ENCODE measurements around the gene LCE4A.
A peak's percentile ranks its signal among the peaks of the same experiment; 100 is the strongest.

The LCE4A gene

GRCh38 chr1:152745765-152746444 is 37.9 kb downstream of the LCE4A start:
- no peak for DNase-seq (ENCODE audit: low read depth in 2 of 2)
- TF ChIP-seq CTCF (IDR thresholded peaks at IDR 0.05; ENCODE audit: low read depth, low read length), result no peak
- no peak overlapping the region for H3K4me3 ChIP-seq (replicated peaks in 1 of 2; ENCODE audit: low read depth in 2 of 2, low read length in 2 of 2)

GRCh38 chr1:152747831-152748230 is 39.9 kb downstream of the LCE4A start:
- DNase-seq (ENCODE audit: low read depth in 2 of 2), result no peak
- no peak for TF ChIP-seq CTCF (IDR thresholded peaks at IDR 0.05; ENCODE audit: low read depth, low read length)
- no peak overlapping the region for H3K4me3 ChIP-seq (replicated peaks in 1 of 2; ENCODE audit: low read depth in 2 of 2, low read length in 2 of 2)

- no peak for TF ChIP-seq CTCF (IDR thresholded peaks at IDR 0.05; ENCODE audit: low read depth, low read length)
- H3K4me3 ChIP-seq (replicated peaks in 1 of 2; ENCODE audit: low read depth in 2 of 2, low read length in 2 of 2), result no peak overlapping the region
- DNase-seq (ENCODE audit: low read depth in 2 of 2), result peak in 1 of 2 donors; percentile 41
Observed at GRCh38 chr1:152752225-152752624, 44.3 kb downstream of the LCE4A start.

GRCh38 chr1:152753586-152753985 is 45.6 kb downstream of the LCE4A start:
- no peak for DNase-seq (ENCODE audit: low read depth in 2 of 2)
- no peak overlapping the region for H3K4me3 ChIP-seq (replicated peaks in 1 of 2; ENCODE audit: low read depth in 2 of 2, low read length in 2 of 2)
- no peak for TF ChIP-seq CTCF (IDR thresholded peaks at IDR 0.05; ENCODE audit: low read depth, low read length)

- no peak for DNase-seq (ENCODE audit: low read depth in 2 of 2)
- TF ChIP-seq CTCF (IDR thresholded peaks at IDR 0.05; ENCODE audit: low read depth, low read length), result no peak
- H3K4me3 ChIP-seq (replicated peaks in 1 of 2; ENCODE audit: low read depth in 2 of 2, low read length in 2 of 2), result no peak overlapping the region
Observed at GRCh38 chr1:152756872-152757271, 48.9 kb downstream of the LCE4A start.

GRCh38 chr1:152757747-152758146 is 49.8 kb downstream of the LCE4A start, which contains the start of gene KPRP:
KPRP (plus strand) TSS chr1:152758025; CDS start chr1:152759589, 1,564 bp downstream.
- TF ChIP-seq CTCF (IDR thresholded peaks at IDR 0.05; ENCODE audit: low read depth, low read length), result no peak
- no peak within 1 kb of the TSS for H3K4me3 ChIP-seq (replicated peaks in 1 of 2; ENCODE audit: low read depth in 2 of 2, low read length in 2 of 2)
- no peak for DNase-seq (ENCODE audit: low read depth in 2 of 2)

- TF ChIP-seq CTCF (IDR thresholded peaks at IDR 0.05; ENCODE audit: low read depth, low read length), result no peak
- DNase-seq (ENCODE audit: low read depth in 2 of 2), result no peak
- H3K4me3 ChIP-seq (replicated peaks in 1 of 2; ENCODE audit: low read depth in 2 of 2, low read length in 2 of 2), result no peak overlapping the region
Observed at GRCh38 chr1:152758636-152759035, 50.7 kb downstream of the LCE4A start.

Measured in cardiac fibroblast (primary cell).